Measurements from ENCODE around the gene FAM89A. TPM values are rescaled to one million over a fixed set of nuclear protein-coding genes. Genes with fewer than 3 reads are reported as not detected.

Gene FAM89A
- total and polyA plus RNA-seq, 9 of the 15 experiments (the other 6 are each of a cell fraction or from before 2014, with no cell fraction given): 8.7 to 66.2 (median 43.3) TPM

DNA sequence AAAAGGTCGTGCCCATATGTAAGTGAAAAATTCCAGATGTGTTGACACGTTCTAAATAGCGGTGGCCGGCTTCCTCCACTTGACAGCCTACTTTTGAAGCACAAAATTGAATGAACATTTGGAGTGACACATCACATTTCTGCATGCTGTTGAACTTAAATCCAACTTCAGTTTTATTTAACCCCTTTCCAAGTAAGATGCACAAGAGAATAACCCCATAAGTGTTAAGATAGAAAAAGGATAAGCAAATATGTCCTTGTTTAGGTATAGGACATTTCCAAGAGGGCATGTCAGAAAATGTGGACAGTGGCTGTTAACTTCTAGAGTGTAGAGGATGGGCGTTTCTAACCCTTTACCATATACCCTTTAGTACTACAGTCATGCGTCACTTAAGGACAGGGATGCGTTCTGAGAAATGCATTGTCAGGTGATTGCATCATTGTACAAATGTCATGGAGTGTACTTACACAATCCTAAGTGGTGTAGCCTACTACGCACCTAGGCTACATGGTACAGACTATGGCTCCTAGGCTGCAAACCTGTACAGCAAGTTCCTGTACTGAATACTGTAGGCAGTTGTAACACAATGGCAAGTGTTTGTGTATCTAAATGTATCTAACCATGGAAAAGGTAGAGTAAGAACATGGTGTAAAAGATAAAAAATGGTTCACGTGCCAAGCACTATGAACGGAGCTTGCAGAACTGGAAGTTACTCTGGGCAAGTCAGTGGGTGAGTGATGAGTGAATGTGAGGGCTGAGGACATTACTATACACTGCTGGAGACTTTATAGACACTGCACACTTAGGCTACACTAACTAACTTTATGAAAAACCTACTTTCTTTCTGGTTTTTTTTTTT, 9.3 kb upstream of the FAM89A start:
- Histone ChIP-seq H3K9ac (ENCODE audit: insufficient read depth in 1 of 2, low read depth in 2 of 2, low read length in 2 of 2) (peak overlapping the region in 1 of 2 experiments; percentile 36; a peak in 2 of 4 replicates), H3K4me1 (replicated peaks in 1 of 2; ENCODE audit: control insufficient read depth in 2 of 2, insufficient read depth in 2 of 2, low read length in 2 of 2) (peaks cover 11 to 56% of the 10 kb centered on the region in 2 experiments), H3K27me3 (ENCODE audit: control insufficient read depth in 2 of 2, insufficient read depth in 2 of 2, low read length in 2 of 2) (no peaks in the 10 kb centered on the region), H4K20me1 (replicated peaks; ENCODE audit: control insufficient read depth, insufficient read depth, low read length) (no peaks in the 10 kb centered on the region), H3K9me3 (replicated peaks; ENCODE audit: control insufficient read depth, insufficient read depth, low read depth, low read length) (peaks cover 13% of the 10 kb centered on the region), H3K36me3 (ENCODE audit: control insufficient read depth, insufficient read depth, low read length) (no peaks in the 10 kb centered on the region; the same call in 2 of the 3 replicates), H3K79me2 (ENCODE audit: control insufficient read depth, insufficient read depth, low read length) (no peaks in the 10 kb centered on the region), H3K9me1 (ENCODE audit: control insufficient read depth, insufficient read depth, low read length) (no peaks in the 10 kb centered on the region), H3K4me2 (ENCODE audit: insufficient read depth, low read length) (peak overlapping the region; percentile 59), H2AFZ (ENCODE audit: low read depth, low read length) (peak overlapping the region; percentile 78), H3K27ac (ENCODE audit: extremely low read depth, low read depth, low read length) (peak overlapping the region; percentile 63), H3K4me3 (no peak overlapping the region)
- 9% methylated on average over 10 of the region's 10 CpGs for WGBS (ENCODE audit: insufficient coverage, low coverage, missing lambda C conversion rate)
- BruUV-seq (replicated peaks): no TSS peak
- in situ Hi-C loops (cut with MboI): no loop called here
- ChIA-PET CTCF (ENCODE audit: low intra/inter-chr PET ratio) (no interaction called here), POLR2A (interaction anchor here (0.8 to 1.5 kb wide), 3 partner anchors 12 to 109 kb away, joined by 3 to 9 read pairs (median 4); no protein-coding TSS in a partner anchor)
- DNase-seq (ENCODE audit: extremely low read depth in 1 of 4, low spot score in 3 of 4) (peak in 2 of 4 experiments; percentile 64 to 82), FAIRE-seq (peak; percentile 62), ATAC-seq (peak; percentile 84)
- intact Hi-C loops (cut with micrococcal nuclease): no loop called here
- TF ChIP-seq ZNF512 (tag; IDR thresholded peaks at IDR 0.05): no peak
- TF ChIP-seq, protein P1, sequence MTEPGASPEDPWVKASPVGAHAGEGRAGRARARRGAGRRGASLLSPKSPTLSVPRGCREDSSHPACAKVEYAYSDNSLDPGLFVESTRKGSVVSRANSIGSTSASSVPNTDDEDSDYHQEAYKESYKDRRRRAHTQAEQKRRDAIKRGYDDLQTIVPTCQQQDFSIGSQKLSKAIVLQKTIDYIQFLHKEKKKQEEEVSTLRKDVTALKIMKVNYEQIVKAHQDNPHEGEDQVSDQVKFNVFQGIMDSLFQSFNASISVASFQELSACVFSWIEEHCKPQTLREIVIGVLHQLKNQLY (CRISPR knock-in tag; conservative IDR thresholded peaks at IDR 0.05): no peak
- TF ChIP-seq THAP7 (CRISPR knock-in tag; IDR thresholded peaks at IDR 0.05): no peak
- TF ChIP-seq DMBX1 (CRISPR knock-in tag; IDR thresholded peaks at IDR 0.05; ENCODE audit: borderline replicate concordance): peak; percentile 95
- peak; percentile 98 for TF ChIP-seq ATF7 (IDR thresholded peaks at IDR 0.05)
- 0 out of 2 replicates have a peak, but pooled peaks have one; percentile 14 for TF ChIP-seq RHOXF2B (CRISPR knock-in tag; conservative IDR thresholded peaks at IDR 0.05)
- no peak for TF ChIP-seq EZH2 (IDR thresholded peaks at IDR 0.05; ENCODE audit: borderline replicate concordance, low read depth, low read length)
- TF ChIP-seq ZNF23 (CRISPR knock-in tag; IDR thresholded peaks at IDR 0.05): peak; percentile 67; the same call in 1 of the 2 replicates
- 0 out of 2 replicates have a peak, but pooled peaks have one; percentile 70 for TF ChIP-seq ZNF695 (CRISPR knock-in tag; IDR thresholded peaks at IDR 0.05)
- TF ChIP-seq NEUROD1 (IDR thresholded peaks at IDR 0.05; ENCODE audit: borderline replicate concordance, low read depth, low read length, partially characterized antibody): peak; percentile 75
- TF ChIP-seq NR2C1 (IDR thresholded peaks at IDR 0.05): 0 out of 2 replicates have a peak, but pooled peaks have one; percentile 57
- TF ChIP-seq NR2C1 (tag; IDR thresholded peaks at IDR 0.05): peak; percentile 90
- no peak for TF ChIP-seq SNAPC5 (CRISPR knock-in tag; IDR thresholded peaks at IDR 0.05)
- no peak for TF ChIP-seq PTBP1 (IDR thresholded peaks at IDR 0.05; ENCODE audit: low read depth, low read length)
- TF ChIP-seq ZNF146 (CRISPR knock-in tag; IDR thresholded peaks at IDR 0.05; ENCODE audit: unreplicated experiment): no peak
- TF ChIP-seq MNT (conservative IDR thresholded peaks at IDR 0.05): peak; percentile 53 to 62; a peak in 3 of 4 replicates
- peak; percentile 94 for TF ChIP-seq MAFG (tag; conservative IDR thresholded peaks at IDR 0.05)

Data from K562 (cell line).